DOHH2 (cell line): ENCODE measurements around the gene CNTNAP2.

Experiments
- CTCF ChIP-seq: fragments of 200-600 bp; sonication (generic); IDR thresholded peaks from one replicate; pipeline ENCODE4 v1.5.1; 2014; ENCODE audit warnings: antibody characterized with exemption, mild to moderate bottlenecking, low read depth, low read length; ENCODE audit not compliant: poor library complexity, severe bottlenecking
- EZH2phosphoT487 ChIP-seq: fragments of 200-600 bp; sonication (generic); IDR thresholded peaks from 2 replicates; pipeline ENCODE4 v1.6.1; 2017; ENCODE audit warnings: borderline replicate concordance, mild to moderate bottlenecking, antibody characterized with exemption, low read length, moderate library complexity, mixed read lengths

- TF ChIP-seq CTCF (no peak), EZH2phosphoT487 (no peak)
Measured at GRCh38 chr7:147937428-147937827, 1820.8 kb downstream of the CNTNAP2 start.
